GM23338 (cell line): ENCODE measurements around the gene SMARCC1.

Experiments
- CREB1 ChIP-seq: fragments of 250-450 bp; sonication (Bioruptor Pico); IDR thresholded peaks from 2 replicates; pipeline ENCODE4 v1.5.0; 2020; ENCODE audit warnings: low read depth, mild to moderate bottlenecking, moderate library complexity
- ETS1 ChIP-seq: IDR thresholded peaks from 2 replicates; pipeline ENCODE4 v1.6.1; 2016; ENCODE audit warnings: antibody characterized with exemption
- EZH2 ChIP-seq: fragments of 200-600 bp; sonication (generic); IDR thresholded peaks from one replicate; pipeline ENCODE4 v1.8.0; 2017; ENCODE audit warnings: antibody characterized with exemption, mild to moderate bottlenecking, low read depth; ENCODE audit not compliant: unreplicated experiment
- EZH2phosphoT487 ChIP-seq: fragments of 200-600 bp; sonication (generic); IDR thresholded peaks from one replicate; pipeline ENCODE4 v1.8.1; 2018; ENCODE audit warnings: antibody characterized with exemption; ENCODE audit not compliant: unreplicated experiment
- NANOG ChIP-seq: IDR thresholded peaks from 2 replicates; pipeline ENCODE4 v1.6.1; 2016; ENCODE audit warnings: antibody characterized with exemption, borderline replicate concordance
- POLR2AphosphoS5 ChIP-seq: IDR thresholded peaks from 2 replicates; pipeline ENCODE4 v1.6.1; 2016; ENCODE audit warnings: antibody characterized with exemption, low read depth
- ZNF114 ChIP-seq: fragments of 250-450 bp; sonication (Bioruptor Pico); IDR thresholded peaks from 2 replicates; pipeline ENCODE4 v1.5.0; 2020; ENCODE audit warnings: mild to moderate bottlenecking, moderate library complexity
- TF ChIP-seq, protein P1 (sequence below), 2 experiments: fragments of 200-600 bp in 1 of 2; sonication (generic) in 1 of 2; conservative IDR thresholded peaks; 2 replicates each; pipeline versions ENCODE4 v1.5.1 to v1.6.1; 2016 to 2017; ENCODE audit warnings: antibody characterized with exemption in 2 of 2, low read depth in 2 of 2, mild to moderate bottlenecking in 2 of 2, moderate library complexity in 1 of 2
- TF ChIP-seq, protein P2 (sequence below): IDR thresholded peaks from one replicate; pipeline ENCODE4 v1.6.1; 2018; ENCODE audit warnings: antibody characterized with exemption; ENCODE audit not compliant: unreplicated experiment

DNA sequence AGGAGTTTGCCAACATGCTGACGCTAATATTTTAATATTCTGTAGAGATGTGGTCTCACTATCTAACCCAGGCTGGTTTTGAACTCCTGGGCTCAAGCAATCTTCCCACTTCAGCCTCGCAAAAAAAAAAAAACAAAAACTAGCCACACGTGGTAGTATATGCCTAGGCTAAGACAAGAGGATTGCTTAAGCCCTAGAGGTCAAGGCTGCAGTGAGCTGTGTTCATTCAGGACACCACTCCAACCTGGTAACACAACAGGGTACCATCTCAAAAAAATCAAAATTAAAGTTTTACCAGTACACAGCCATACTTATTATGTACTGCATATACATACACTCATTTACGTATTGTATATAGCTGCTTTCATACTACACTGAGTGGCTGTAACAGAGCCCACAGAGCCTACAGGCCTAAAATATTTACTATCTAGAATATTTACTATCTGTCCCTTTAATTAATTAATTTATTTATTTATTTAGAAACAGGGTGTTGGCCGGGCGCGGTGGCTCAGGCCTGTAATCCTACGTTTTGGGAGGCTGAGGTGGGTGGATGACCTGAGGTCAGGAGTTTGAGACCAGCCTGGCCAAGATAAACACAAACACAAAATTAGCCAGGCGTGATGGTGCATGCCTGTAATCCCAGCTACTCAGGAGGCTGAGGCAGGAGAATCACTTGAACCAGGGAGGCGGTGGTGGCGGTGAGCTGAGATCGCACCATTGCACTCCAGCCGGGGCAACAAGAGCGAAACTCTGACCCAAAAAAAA lies 23.2 kb downstream of the SMARCC1 start:
- TF ChIP-seq, protein P1, sequence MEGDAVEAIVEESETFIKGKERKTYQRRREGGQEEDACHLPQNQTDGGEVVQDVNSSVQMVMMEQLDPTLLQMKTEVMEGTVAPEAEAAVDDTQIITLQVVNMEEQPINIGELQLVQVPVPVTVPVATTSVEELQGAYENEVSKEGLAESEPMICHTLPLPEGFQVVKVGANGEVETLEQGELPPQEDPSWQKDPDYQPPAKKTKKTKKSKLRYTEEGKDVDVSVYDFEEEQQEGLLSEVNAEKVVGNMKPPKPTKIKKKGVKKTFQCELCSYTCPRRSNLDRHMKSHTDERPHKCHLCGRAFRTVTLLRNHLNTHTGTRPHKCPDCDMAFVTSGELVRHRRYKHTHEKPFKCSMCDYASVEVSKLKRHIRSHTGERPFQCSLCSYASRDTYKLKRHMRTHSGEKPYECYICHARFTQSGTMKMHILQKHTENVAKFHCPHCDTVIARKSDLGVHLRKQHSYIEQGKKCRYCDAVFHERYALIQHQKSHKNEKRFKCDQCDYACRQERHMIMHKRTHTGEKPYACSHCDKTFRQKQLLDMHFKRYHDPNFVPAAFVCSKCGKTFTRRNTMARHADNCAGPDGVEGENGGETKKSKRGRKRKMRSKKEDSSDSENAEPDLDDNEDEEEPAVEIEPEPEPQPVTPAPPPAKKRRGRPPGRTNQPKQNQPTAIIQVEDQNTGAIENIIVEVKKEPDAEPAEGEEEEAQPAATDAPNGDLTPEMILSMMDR (conservative IDR thresholded peaks at IDR 0.05; ENCODE audit: low read depth in 2 of 2) = no peak
- TF ChIP-seq EZH2 (no peak), CREB1 (CRISPR knock-in tag) (no peak), ETS1 (no peak), POLR2AphosphoS5 (no peak), ZNF114 (no peak), NANOG (no peak), EZH2phosphoT487 (no peak)
- TF ChIP-seq, protein P2, sequence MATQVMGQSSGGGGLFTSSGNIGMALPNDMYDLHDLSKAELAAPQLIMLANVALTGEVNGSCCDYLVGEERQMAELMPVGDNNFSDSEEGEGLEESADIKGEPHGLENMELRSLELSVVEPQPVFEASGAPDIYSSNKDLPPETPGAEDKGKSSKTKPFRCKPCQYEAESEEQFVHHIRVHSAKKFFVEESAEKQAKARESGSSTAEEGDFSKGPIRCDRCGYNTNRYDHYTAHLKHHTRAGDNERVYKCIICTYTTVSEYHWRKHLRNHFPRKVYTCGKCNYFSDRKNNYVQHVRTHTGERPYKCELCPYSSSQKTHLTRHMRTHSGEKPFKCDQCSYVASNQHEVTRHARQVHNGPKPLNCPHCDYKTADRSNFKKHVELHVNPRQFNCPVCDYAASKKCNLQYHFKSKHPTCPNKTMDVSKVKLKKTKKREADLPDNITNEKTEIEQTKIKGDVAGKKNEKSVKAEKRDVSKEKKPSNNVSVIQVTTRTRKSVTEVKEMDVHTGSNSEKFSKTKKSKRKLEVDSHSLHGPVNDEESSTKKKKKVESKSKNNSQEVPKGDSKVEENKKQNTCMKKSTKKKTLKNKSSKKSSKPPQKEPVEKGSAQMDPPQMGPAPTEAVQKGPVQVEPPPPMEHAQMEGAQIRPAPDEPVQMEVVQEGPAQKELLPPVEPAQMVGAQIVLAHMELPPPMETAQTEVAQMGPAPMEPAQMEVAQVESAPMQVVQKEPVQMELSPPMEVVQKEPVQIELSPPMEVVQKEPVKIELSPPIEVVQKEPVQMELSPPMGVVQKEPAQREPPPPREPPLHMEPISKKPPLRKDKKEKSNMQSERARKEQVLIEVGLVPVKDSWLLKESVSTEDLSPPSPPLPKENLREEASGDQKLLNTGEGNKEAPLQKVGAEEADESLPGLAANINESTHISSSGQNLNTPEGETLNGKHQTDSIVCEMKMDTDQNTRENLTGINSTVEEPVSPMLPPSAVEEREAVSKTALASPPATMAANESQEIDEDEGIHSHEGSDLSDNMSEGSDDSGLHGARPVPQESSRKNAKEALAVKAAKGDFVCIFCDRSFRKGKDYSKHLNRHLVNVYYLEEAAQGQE = no peak
